ENCODE data around the gene COL5A1. TPM values are rescaled to one million over a fixed set of nuclear protein-coding genes. Genes with fewer than 3 reads are reported as not detected.

The COL5A1 gene
- total RNA-seq, 4 donors from 2014 or later, result 4.9 to 97.4 (median 11.9) TPM

- Histone ChIP-seq H3K27ac (no peak overlapping the region), H3K4me1 (no peaks in the 10 kb centered on the region), H3K9me3 (no peaks in the 10 kb centered on the region), H3K27me3 (no peaks in the 10 kb centered on the region), H3K4me3 (no peak overlapping the region), H3K36me3 (peaks cover 0 to 3% (median 0%) of the 10 kb centered on the region in 3 donors)
- DNase-seq, result no peak
- TF ChIP-seq POLR2A (IDR thresholded peaks at IDR 0.05) (no peak), CTCF (IDR thresholded peaks at IDR 0.05) (no peak)
These were observed 118.3 kb downstream of the COL5A1 start for GRCh38 chr9:134759913-134760312.

GRCh38 chr9:134760750-134761420, 119.3 kb downstream of the COL5A1 start:
- no peak for DNase-seq
- Histone ChIP-seq H3K9me3 (no peaks in the 10 kb centered on the region), H3K27me3 (no peaks in the 10 kb centered on the region), H3K27ac (no peak overlapping the region), H3K4me3 (no peak overlapping the region), H3K36me3 (peaks cover 0 to 3% (median 0%) of the 10 kb centered on the region in 3 donors), H3K4me1 (no peaks in the 10 kb centered on the region)
- TF ChIP-seq CTCF (IDR thresholded peaks at IDR 0.05), result no peak
- no peak for TF ChIP-seq POLR2A (IDR thresholded peaks at IDR 0.05)

- no peaks in the 10 kb centered on the region for H3K9me3 ChIP-seq
- H3K27ac ChIP-seq, result no peak overlapping the region
- peaks cover 0 to 3% (median 0%) of the 10 kb centered on the region in 3 donors for H3K36me3 ChIP-seq
- H3K4me1 ChIP-seq, result no peaks in the 10 kb centered on the region
- no peak for DNase-seq
- H3K4me3 ChIP-seq, result no peak overlapping the region
- no peak for TF ChIP-seq CTCF (IDR thresholded peaks at IDR 0.05)
- no peak for TF ChIP-seq POLR2A (IDR thresholded peaks at IDR 0.05)
- H3K27me3 ChIP-seq, result no peaks in the 10 kb centered on the region
These were observed 123.1 kb downstream of the COL5A1 start for GRCh38 chr9:134764473-134765269.

- Histone ChIP-seq H3K27me3 (no peaks in the 10 kb centered on the region), H3K27ac (no peak overlapping the region), H3K9me3 (no peaks in the 10 kb centered on the region), H3K4me1 (no peaks in the 10 kb centered on the region), H3K4me3 (no peak overlapping the region), H3K36me3 (peaks cover 0 to 3% (median 0%) of the 10 kb centered on the region in 3 donors)
- TF ChIP-seq POLR2A (IDR thresholded peaks at IDR 0.05) (no peak), CTCF (IDR thresholded peaks at IDR 0.05) (no peak)
- no peak for DNase-seq
These were observed 124.2 kb downstream of the COL5A1 start for GRCh38 chr9:134765785-134766184.

GRCh38 chr9:134766587-134766986, 125.0 kb downstream of the COL5A1 start:
- peaks cover 0 to 3% (median 0%) of the 10 kb centered on the region in 3 donors for H3K36me3 ChIP-seq
- H3K27ac ChIP-seq, result no peak overlapping the region
- DNase-seq, result no peak
- TF ChIP-seq CTCF (IDR thresholded peaks at IDR 0.05) (no peak), POLR2A (IDR thresholded peaks at IDR 0.05) (no peak)
- no peak overlapping the region for H3K4me3 ChIP-seq
- H3K4me1 ChIP-seq, result no peaks in the 10 kb centered on the region
- no peaks in the 10 kb centered on the region for H3K9me3 ChIP-seq
- no peaks in the 10 kb centered on the region for H3K27me3 ChIP-seq

Data from Peyer's patch (tissue), 4 donors.